Ovary (tissue), 9 donors: ENCODE results near the gene DICER1. TPM values are rescaled to one million over a fixed set of nuclear protein-coding genes. Genes with fewer than 3 reads are reported as not detected.

Source experiments
- DNase-seq, 5 donors: peaks; one replicate each; pipeline ENCODE4 v3.0.0-alpha.2; 2019 to 2020
- H3K27ac ChIP-seq, 2 donors: fragments of 200-600 bp; one replicate each; pipeline versions ENCODE4 v1.5.1 to v1.8.0; 2019 to 2022
- H3K27me3 ChIP-seq: fragments of 200-600 bp; one replicate; pipeline ENCODE4 v1.8.0; 2022
- H3K36me3 ChIP-seq: fragments of 200-600 bp; sonication (generic); one replicate; pipeline ENCODE4 v1.5.1; 2019
- H3K4me1 ChIP-seq: one replicate; pipeline ENCODE4 v1.8.1; 2013; ENCODE audit warnings: mild to moderate bottlenecking, moderate library complexity; ENCODE audit not compliant: insufficient read depth
- H3K4me3 ChIP-seq: fragments of 200-600 bp; sonication (generic); one replicate; pipeline ENCODE4 v1.5.1; 2017
- H3K9me3 ChIP-seq, 2 donors: fragments of 200-600 bp in 1 of 2; sonication (generic) in 1 of 2; one replicate each; pipeline versions ENCODE4 v1.5.1 to v1.8.1; 2013 to 2019; ENCODE audit warnings: mild to moderate bottlenecking in 1 of 2, moderate library complexity in 1 of 2
- CTCF ChIP-seq, 3 donors: fragments of 450-650 bp in 2 of 3; fragments of 200-600 bp in 1 of 3; IDR thresholded peaks; one replicate each; pipeline versions ENCODE4 v1.5.1 to v1.8.0; 2016 to 2022; ENCODE audit warnings: antibody characterized with exemption in 3 of 3, mild to moderate bottlenecking in 1 of 3
- EP300 ChIP-seq: sonication (generic); formaldehyde crosslinking; IDR thresholded peaks from one replicate; pipeline ENCODE4 v1.6.1; 2017; ENCODE audit warnings: antibody characterized with exemption
- POLR2A ChIP-seq: fragments of 450-650 bp; IDR thresholded peaks from one replicate; pipeline ENCODE4 v1.6.1; 2017; ENCODE audit warnings: antibody characterized with exemption, mild to moderate bottlenecking, moderate library complexity
- whole genome bisulfite sequencing, 3 donors: extraction: QIAGEN DNeasy Blood & Tissue Kit in 1 of 3; methylation state at CpG; one replicate each; pipeline versions ENCODE4 v1.1.5 to v1.1.7; 2013 to 2017; 5-methylcytosine and 5-hydroxymethylcytosine counted together
- intact Hi-C, 4 donors: fragments of 100-400 bp; cut with DNase I; formaldehyde crosslinking; loops; one replicate each; pipeline versions ENCODE4 v1.11.0 to v1.15.1; 2022 to 2023
- polyA plus RNA-seq, 2 donors: library from polyadenylated mRNA; stranded (reverse); fragments of 200-250 nt in 1 of 2; fragments of 350-450 nt in 1 of 2; fragmentation: Illumina TruSeq in 1 of 2; extraction: RNeasy Lipid Tissue Mini Kit (QIAGEN cat#74804) in 1 of 2; gene quantifications; one replicate each; pipeline ENCODE4 v1.2.3, GENCODE V29; 2013 to 2014
- total RNA-seq, 7 donors: library from RNA; depleted of rRNA in 2 of 7; stranded (reverse); fragments of >200 nt in 2 of 7; fragmentation: NEBNext Ultra II Directional in 3 of 7; extraction: Animal tissue kit (Norgen Biotek cat#: 25700) in 3 of 7; gene quantifications; one replicate each; pipeline versions ENCODE4 v1.1.0 to v1.2.4, GENCODE V29; 2016 to 2023
- donor health status: DM: no; HTN: no; CAD: no; lungs with moderate emphysema.
- donor health status: DM: no; HTN: no; CAD: no.
- donor health status: Bipolar disorder and iron deficiency.
- donor health status: DM: yes; HTN: yes; CAD: no.
- donor health status: DM: no; HTN: no; CAD: no.
- donor health status: DM: yes; HTN: yes; CAD: no.

Gene DICER1
- total and polyA plus RNA-seq, 9 donors: 9.6 to 54.7 (median 47.4) TPM

GRCh38 chr14:95092723-95093122 lies 64.6 kb downstream of the DICER1 start:
- no peak for TF ChIP-seq CTCF (IDR thresholded peaks at IDR 0.05)
- no peak for TF ChIP-seq EP300
- no peak for TF ChIP-seq POLR2A
- 76 to 87% (median 83%) methylated on average over 9 of the region's 9 CpGs for WGBS, 3 donors
- H3K27ac ChIP-seq: no peak overlapping the region
- no peak for DNase-seq
- intact Hi-C loops: no loop called here
- no peak overlapping the region for H3K4me3 ChIP-seq
- H3K36me3 ChIP-seq: no peaks in the 10 kb centered on the region
- H3K27me3 ChIP-seq: no peaks in the 10 kb centered on the region
- H3K9me3 ChIP-seq: no peaks in the 10 kb centered on the region
- peaks cover 1% of the 10 kb centered on the region for H3K4me1 ChIP-seq

- intact Hi-C loops: no loop called here
- no peak overlapping the region for H3K4me3 ChIP-seq
- no peaks in the 10 kb centered on the region for H3K9me3 ChIP-seq
- DNase-seq: no peak
- H3K27ac ChIP-seq: no peak overlapping the region
- TF ChIP-seq CTCF (IDR thresholded peaks at IDR 0.05) (no peak), POLR2A (no peak), EP300 (no peak)
- WGBS, 3 donors: 12 to 33% (median 14%) methylated on average over 4 of the region's 4 CpGs
- no peaks in the 10 kb centered on the region for H3K27me3 ChIP-seq
- H3K4me1 ChIP-seq: peaks cover 1% of the 10 kb centered on the region
- no peaks in the 10 kb centered on the region for H3K36me3 ChIP-seq
Observed at GRCh38 chr14:95091581-95091980, 65.7 kb downstream of the DICER1 start.

- H3K27me3 ChIP-seq: no peaks in the 10 kb centered on the region
- WGBS, 3 donors: 41 to 49% (median 47%) methylated on average over 4 of the region's 4 CpGs
- DNase-seq: no peak
- no peak for TF ChIP-seq CTCF (IDR thresholded peaks at IDR 0.05)
- no peak overlapping the region for H3K4me3 ChIP-seq
- H3K27ac ChIP-seq: no peak overlapping the region
- intact Hi-C loops: no loop called here
- no peaks in the 10 kb centered on the region for H3K9me3 ChIP-seq
- peaks cover 1% of the 10 kb centered on the region for H3K4me1 ChIP-seq
- no peaks in the 10 kb centered on the region for H3K36me3 ChIP-seq
Observed at GRCh38 chr14:95088665-95089064, 68.7 kb downstream of the DICER1 start.

- 56 to 72% (median 66%) methylated on average over 6 of the region's 6 CpGs for WGBS, 3 donors
- no peaks in the 10 kb centered on the region for H3K36me3 ChIP-seq
Observed at GRCh38 chr14:95087619-95088018, 69.7 kb downstream of the DICER1 start.

More at GRCh38 chr14:95087619-95088018, 69.7 kb downstream of the DICER1 start:
- no peaks in the 10 kb centered on the region for H3K9me3 ChIP-seq
- TF ChIP-seq POLR2A: no peak
- TF ChIP-seq CTCF (IDR thresholded peaks at IDR 0.05): no peak
- TF ChIP-seq EP300: no peak
- DNase-seq: no peak
- H3K27me3 ChIP-seq: no peaks in the 10 kb centered on the region
- intact Hi-C loops: no loop called here
- H3K27ac ChIP-seq: no peak overlapping the region
- H3K4me3 ChIP-seq: no peak overlapping the region
- H3K4me1 ChIP-seq: no peaks in the 10 kb centered on the region
